ENCODE results near the gene CSNK1E.
A peak's percentile ranks its signal among the peaks of the same experiment; 100 is the strongest.

CSNK1E gene

DNA sequence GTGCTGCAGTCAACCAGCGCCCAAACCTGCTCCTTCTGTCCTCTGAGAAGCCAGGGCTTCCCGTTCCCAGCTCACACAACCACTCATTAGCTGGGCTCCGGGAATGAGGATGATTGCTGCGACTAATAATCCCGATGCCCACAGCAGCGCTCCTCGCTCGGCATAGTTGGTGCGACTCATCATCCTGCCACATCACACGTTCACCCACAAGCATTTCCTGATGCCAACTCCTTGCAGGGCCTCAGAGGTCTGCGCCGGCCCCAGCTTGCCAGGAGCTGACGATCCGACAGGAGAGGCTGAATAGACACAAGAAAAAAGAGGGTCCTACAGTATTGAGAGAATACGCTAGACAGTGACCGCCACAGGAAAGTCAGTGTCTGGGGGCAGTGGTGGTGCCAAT, 10.6 kb upstream of the CSNK1E start:
- no peak for DNase-seq (ENCODE audit: low spot score)

DNA sequence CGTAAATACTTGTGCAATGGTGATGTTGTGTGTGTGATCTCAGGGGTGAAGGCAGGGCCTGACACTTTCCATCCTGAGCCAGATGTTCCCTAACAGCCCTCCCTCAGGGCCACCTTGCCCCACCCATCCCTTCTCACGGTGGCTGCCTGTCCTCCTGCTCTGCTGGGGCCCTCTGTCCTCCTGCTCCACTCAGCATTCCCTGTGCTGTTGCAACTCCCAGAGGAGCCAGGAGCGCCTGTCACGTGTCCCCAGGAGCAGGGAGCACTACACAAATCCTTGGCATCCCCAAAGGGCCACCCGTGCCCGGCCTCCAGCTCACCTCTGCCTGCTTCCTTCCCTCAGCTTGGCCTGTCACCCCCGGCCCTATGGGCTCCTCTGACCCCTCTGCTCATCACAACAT, 10.2 kb upstream of the CSNK1E start:
- DNase-seq (ENCODE audit: low spot score): no peak

DNA sequence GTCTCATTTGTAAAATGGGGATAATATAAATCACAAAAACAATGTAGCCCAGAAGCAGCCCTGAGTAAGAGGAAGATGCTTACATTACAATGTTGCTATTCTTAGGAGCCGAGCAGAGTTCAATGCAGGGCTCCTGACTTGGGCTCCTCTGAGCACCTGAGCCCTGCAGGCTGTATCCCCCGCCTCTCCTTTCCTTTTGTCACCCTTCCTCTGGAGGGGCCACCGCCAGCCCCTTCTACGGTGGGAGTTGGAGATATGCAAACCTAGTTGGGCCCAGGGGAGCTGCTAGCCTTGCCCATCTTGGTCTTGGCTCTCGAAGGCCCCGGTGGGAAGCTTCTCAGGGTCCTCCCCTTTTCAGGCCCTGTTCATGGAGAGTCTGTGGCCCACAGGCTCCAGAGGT, 8.4 kb upstream of the CSNK1E start:
- DNase-seq (ENCODE audit: low spot score): peak; percentile 64

DNA sequence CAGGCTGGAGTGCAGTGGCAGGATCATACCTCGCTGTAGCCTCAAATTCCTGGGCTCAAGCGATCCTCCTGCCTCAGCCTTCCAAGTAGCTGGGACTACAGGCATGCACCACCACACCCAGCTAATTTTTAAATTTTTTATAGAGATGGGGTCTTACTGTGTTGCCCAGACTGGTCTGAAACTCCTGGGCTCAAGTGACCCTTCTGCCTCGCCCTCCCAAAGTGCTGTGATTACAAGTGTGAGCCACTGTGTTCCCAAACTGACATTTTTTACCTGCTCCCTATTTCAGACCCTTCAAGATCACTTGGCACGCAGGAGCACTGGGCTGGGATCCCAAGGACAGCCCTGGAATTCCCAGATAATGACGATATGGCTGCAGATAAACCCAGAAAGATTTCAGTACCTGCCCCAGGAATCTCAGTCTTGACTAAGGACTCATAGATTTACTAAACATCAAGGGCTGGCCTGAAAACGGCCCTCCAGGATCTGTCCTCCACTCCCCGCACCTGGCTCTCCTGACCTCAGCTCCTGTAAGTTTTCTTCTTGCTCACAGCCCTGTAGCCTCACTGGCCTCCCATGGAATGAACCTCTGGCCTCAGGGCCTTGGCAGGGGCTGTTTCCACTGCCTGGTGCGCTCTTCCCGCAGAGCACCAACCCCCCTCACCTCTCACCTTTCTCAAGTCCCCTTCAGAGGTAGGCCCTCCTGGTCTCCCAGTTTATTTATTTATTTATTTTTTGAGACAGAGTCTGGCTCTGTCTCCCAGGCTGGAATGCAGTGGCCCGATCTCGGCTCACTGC, 3.6 kb upstream of the CSNK1E start:
- no peak for DNase-seq (ENCODE audit: low spot score)

DNA sequence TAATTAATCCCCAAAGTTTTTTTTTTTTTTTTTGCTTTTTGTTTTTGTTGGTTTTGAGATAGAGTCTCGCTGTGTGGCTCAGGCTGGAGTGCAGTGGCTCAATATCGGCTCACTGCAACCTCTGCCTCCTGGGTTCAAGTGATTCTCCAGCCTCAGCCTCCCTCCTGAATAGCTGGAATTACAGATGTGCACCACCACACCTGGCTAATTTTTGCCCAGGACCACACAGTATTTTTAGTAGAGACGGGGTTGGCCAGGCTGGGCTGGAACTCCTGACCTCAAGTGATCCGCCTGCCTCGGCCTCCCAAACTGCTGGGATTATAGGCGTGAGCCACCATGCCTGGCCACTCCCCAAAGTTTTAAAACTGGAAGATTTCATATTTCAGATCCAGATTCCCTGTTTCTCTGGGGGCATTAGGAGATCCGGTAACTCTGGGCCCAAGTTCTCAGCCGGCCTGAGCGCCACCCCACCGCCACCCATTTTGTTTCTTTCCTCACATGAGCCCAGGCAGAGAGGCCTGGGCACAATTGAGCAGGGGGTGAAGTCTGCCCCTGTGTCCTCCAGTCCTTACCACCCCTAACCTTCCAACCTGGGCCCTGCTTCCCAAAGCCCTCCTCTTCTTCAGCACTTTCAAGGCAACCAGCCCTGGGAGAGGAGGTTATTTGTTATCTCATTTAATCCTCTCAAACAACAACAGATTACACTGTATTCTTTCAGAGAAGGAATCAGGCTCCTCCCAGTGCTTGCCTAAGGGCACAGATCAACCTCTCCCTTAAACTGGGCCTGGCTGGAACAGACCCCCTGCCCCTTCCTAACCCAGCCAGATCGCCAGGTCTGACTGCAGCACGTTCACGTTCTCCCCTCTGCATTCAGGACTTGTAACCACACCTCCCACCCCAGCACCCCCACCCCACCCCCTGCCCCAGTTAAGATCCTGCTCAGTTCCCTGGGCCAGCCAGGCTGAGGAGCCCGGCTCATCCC, 1.9 kb upstream of the CSNK1E start:
- no peak for DNase-seq (ENCODE audit: low spot score)

DNA sequence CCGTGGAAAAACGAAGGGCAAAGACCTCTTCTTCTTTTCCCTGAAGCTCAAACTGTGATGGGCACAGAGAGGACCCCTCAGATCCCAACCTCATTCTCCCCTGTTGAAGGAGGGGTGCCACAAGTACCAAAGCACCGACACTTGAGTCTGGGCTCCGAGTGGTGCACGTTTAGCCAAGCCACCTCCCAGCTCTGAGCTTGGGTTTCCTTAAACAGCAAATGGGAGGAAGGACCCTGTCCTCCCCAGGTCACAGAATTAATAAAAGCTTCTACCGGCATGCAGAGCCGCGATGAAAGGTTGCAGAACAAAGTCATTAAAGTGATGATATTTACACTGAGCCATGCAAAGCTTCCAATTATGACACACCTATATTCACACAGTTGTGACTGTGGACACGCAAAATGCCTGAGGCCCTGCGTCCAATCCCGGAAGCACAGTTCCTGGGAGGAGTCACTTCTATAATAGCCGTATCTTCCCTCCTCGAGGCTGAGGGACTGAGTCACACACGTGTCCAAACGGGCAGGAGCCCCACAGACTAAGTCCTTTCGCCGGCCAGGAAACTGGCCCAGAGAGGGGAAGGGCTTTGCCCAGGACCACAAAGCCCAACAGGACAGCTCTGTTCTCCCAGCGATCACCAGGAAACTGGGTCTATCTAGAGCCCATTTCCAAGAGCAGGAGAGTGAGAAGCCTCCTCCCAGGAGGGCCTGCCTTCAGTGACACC, 922 bp upstream of the CSNK1E start:
- DNase-seq (ENCODE audit: low spot score): peak; percentile 59

DNA sequence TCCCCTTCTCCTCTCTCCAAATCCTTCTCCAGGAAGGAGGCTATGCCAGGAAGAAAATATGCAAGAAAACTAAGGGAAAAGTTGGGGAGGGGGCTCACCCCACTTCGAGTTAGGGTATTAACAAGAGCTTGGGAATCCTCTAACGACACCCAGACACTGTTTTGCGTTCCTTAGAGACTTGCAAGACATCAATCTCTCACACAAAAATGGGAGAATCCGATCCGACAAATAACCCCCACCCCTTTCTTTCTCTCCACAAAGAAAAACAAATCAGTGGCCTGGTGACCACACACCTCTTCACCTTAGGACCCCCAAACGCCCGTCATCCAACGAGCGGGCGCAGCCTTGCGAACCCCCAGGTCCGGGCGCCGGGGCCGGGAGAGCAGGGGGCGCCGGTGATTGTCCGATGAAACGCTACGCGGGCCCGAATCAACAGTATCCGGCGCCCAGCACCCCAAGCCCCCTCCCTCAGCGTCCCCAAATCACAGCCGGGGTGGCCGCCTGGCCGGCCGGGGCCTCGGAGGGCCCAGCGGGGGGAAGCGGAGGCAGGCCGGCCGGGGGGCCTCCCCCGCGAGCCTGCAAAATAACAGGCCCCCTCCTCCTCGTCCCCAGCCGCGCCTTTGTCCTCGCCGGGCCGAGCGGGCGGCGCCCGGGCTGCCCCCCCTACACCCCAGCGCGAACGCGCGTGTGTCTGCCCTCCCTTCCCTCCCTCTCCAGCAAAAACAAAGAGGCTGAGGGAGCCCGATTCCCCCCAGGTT, 690 bp downstream of the CSNK1E start:
- DNase-seq (ENCODE audit: low spot score): peak; percentile 70

DNA sequence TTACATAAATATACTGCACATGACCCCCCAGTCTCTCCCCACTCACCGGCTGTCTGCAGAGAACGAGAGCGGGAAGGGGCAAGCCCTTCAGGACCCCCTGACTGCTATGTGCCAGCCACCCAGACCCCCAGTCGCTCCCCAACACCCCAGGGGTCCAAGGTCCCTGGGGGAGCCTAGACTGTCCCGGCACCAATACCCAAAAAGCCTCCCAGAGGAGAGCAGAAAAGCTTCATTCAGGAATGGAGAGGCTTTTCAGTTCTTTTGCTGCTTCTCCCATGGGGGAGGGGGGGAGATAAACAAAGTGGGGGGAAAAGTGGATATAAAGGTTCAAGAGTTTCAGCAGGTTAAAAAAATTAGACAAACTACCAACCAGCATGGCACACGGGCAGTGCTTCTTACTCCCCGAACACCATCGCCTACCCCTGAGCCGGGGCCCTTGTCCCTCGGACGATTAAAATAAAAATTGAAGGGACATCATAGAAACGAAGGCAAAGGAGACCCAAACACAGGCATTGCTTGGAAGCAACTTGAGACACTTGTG, 1.3 kb downstream of the CSNK1E start:
- DNase-seq (ENCODE audit: low spot score): no peak

DNA sequence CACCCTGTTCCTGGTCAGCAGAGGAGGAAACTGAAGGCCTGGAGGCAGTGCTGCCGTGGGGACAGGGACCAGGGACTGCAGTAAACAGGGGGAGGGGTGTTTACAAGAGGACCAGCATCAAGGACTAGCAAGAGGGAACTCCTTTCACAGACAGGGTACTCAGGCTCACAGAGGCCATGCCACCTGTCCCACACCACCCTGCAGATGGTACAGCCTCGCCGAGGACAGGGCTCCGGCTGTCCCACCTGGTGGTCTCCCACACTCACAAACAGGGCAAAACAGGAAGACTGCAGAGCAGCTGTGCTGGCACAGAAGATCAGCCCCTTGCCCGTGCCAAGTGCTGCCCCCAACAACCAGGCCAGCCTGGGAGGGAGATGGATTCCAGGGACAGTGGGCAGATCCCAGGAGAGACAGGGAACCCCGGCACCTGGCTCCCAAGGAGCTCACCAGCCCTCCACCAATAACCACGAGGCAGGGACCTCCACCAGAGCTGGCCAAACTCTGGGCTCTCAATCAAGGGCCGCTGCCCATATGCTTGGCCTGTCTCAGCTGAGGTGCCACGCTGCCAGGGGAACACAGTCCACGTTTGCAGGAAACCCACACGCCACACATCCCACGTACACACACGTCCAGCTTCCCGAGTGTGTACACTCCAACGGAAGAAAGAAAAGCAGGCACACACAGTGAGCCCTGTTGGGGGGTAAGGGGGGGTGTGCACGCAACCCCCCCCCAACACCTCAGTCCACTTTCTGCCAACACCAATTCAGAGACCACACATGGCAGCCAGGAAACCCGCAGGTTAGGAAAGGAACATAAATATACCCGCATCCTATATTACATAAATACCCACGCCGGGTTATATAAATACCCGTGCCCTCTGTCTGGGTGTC, 2.1 kb downstream of the CSNK1E start:
- DNase-seq (ENCODE audit: low spot score): no peak

DNA sequence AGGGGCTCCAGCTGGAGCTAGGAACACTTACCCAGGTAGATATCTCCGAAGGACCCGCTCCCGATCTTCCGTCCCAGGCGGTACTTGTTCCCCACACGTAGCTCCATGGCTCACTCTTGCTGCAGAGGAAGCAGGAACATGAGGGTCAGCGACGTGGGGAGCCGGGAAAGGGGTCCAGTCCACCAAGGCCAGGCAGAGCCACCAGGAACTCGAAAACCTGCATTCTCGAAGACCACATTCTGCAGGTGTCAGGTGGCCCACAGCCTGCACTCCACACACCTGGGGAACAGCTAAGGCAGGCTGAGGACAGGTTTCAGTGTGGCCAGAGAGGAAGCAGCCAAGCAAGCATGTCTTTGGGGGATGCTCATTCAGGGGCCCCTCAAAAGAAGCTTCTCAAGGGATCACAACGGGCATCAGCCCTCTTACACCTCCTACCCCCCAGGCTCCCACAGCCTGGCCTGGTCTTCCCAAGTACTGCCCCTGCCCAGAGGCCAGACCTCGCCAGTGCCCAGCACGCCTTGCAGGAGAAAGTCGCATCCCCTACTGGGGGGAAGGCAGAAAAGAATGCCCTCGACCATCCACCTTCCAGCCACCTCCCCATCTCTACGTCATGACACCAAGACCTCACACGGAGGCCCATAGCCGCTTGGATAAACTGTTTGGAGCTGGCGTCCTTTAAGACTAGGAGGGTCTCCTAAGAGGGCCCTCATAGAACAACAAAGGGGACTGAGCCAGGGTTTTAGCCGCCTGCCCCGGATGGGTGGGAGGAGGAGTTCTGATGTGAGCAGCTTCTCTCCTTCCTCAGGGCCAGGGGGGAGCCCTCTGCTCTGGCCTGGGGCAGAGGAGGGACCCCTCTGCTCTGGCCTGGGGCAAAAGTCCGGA, 2.9 kb downstream of the CSNK1E start:
- no peak for DNase-seq (ENCODE audit: low spot score)

DNA sequence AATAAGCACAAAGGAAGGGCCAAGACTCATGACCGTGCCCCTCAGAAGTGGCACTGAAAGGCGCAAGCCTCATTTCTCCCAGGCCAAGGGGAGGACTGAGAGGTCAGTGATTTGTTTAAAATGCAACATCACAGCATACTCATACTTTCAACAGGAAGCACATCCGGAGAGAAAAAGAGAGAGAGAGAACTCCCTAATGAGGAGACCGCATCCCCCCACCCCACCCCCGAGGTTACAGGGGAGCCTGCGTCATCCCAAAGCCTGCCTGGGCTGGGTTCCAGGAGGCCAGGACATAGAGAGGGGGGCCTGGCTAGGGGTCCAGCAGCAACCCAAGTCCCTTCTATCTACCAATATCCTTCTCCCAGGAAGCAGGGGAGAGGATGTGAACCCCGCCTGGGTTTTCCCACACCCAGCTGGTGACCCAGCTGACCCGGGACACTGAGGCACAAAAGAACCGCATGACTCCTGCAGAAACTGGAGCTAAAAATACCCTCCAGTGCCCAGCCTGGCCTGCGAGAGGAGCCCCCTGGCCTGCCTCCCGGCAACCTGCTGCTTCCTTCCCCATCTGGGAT, 3.8 kb downstream of the CSNK1E start:
- DNase-seq (ENCODE audit: low spot score): no peak

DNA sequence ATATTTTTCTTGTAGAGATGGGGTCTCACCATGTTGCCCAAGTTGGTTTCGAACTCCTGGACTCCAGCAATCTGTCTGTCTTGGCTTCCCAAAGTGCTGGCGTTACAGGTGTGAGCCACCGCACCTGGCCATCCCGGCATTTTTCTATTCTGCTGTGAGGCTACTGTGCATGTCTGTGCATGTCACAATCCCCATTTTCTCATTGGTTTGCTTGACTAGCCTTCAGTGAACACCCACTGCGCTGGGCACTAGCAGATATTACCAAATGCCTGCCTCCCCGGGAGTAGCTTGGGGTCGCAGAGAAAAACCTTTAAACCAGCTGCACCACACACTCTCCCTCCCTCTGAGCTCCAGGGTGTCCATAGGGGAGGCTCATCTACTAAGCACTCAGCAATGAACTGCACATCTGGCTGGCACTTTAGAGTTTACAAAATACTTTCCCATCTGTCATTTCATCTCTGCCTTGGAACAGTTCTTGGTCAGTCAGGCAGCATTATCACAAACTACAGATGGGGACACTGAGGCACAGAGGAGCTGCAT, 4.9 kb downstream of the CSNK1E start:
- DNase-seq (ENCODE audit: low spot score): no peak

DNA sequence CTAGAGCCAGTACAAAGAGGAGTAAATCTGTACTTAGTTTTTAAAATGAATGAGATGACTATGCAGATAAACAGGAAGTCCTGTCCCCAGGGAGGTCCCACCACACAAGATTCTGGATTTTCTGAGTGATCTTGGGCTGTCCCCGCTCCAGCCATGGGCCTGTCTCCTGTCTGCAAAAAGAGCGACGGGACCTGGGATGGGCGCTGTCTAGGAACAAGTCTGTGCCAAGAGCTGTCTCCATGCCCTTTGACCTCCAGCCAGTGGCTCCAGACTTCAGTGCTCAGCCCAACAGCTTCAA, 6.0 kb downstream of the CSNK1E start:
- no peak for DNase-seq (ENCODE audit: low spot score)

DNA sequence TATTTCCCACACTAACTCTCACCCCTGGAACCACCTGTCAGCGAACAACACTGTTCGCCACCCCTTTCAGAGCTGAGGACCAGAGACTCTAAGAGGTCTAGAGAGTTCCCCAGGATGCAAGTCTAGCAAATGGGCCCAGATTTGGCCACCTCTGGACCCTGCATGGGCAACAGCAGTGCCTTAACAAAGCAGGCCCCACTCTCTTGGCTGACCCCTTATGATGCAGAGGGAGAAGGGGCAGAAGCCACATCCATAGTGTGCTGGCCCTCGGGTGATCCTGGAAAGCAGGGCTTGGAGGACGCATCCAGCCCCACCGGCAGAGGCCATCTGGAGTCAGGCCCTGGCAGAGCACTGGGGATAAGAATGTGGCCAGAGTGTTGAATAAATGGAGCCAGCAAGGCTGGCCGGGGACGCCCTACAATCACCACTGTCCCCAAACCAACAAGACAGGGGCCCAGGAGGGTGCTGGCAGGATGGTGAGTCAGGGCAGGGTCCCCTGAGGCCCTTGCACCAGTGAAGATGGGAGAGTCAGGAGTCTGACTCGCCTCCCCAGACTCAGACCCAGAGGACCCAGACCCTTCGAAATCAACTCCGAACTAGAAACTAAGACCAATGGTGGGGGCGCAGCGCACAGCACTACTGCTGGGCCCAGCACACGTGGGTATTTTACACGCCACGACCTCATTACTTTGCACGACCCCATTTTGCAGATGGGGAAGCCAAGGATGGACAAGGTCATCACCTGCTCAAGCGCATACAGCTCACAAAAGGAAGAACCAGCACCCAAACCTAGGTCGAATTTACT, 6.5 kb downstream of the CSNK1E start:
- DNase-seq (ENCODE audit: low spot score): no peak

DNA sequence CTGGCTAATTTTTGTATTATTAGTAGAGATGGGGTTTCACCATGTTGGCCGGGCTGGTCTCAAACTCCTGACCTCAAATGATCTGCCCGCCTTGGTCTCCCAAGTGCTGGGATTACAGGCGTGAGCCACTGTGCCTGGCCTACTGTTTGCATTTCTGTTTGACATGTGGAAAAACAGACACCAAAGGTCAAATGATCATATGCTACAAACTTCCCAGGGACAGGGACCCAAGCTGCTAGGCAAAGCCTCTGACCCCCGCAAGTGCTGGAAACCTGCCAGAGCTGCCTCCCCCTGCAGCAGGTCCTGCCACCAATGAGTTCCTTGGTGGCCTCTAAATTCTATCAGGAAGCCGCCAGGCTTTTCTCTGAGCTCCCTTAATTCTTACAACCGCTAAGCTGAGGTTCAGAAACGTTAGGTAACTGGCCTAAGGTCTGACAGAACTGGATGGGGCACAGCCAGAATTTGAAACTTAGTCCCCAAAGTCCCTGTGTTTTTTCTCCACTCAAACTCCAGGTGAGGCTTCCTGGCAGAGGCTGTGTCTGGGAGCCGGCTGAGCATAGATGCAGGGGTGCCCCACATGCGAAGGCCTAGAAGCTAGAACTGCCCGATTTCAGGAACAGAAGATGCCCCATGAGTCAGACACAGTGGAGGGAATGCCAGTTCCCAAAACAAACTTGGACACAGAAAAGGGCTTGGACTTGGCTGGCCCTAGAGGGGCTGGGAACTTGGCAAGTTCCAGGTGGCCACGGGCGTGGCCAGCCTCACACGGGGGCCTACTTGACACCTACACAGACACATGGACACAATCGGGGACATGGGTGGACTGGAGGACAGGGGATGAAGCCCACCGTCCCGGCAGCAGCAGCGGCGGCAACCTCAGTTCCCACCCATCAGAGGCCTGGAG, 7.4 kb downstream of the CSNK1E start:
- DNase-seq (ENCODE audit: low spot score): no peak

DNA sequence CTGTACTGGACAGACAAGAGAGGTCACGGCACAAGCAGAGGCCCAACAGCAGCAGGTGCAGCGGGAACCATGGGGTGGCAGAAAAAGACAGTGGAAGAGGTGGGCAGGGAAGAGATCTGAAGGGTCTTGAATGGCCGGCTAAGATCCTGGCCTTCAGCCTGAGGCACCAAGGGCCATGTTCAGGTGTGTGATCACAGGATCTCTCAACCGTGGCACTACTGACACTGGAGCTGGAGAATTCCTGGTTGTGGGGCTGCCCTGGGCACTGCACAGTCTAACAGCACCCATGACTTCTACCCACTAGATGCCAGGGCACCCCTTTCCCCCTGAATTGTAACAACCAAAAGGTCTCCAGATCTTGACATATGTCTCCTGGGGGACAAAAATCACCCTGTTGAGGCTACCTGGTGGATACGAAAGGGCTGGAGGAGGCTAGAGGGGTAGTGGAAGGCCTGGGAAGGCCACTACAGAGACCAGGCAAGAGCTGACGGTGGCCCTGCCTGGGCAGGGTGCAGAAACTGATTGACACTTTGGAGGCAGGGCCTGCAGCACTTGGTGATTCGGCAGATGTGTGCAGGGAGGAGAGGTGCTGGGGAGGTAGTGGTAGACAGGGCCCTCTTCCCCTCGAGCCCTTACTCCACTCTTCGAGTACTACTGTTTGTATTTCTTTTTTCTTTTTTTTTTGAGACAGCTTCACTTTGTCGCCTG, 8.3 kb downstream of the CSNK1E start:
- DNase-seq (ENCODE audit: low spot score): no peak
